WTC11 (cell line): ENCODE measurements around the gene JMJD6. TPM values are rescaled to one million over a fixed set of nuclear protein-coding genes. Genes with fewer than 3 reads are reported as not detected.
A peak's percentile ranks its signal among the peaks of the same experiment; 100 is the strongest.
"Not testable (repeated sequence)": the region's sequence is repeated elsewhere in the genome, so short reads cannot be mapped to it uniquely, and the experiment has no call there.

Experiments used
- ATAC-seq: fragments of 200-7000 bp; cut with Tn5 transposase; 2 replicates; pipeline ENCODE4 v1.10.0; 2021; ENCODE audit warnings: mild to moderate bottlenecking, moderate library complexity
- CTCF ChIA-PET: fragments of 300-600 bp; sonication (Branson Sonifier 250); formaldehyde crosslinking; loops from one replicate; lab custom pipeline; 2021; ENCODE audit warnings: antibody characterized with exemption; lab: Charles Lee
- POLR2A ChIA-PET: fragments of 350-600 bp; sonication (Branson Sonifier 250); formaldehyde crosslinking; loops from one replicate; lab custom pipeline; 2021; ENCODE audit warnings: antibody characterized with exemption; lab: Charles Lee
- DNase-seq: peaks from one replicate; pipeline ENCODE4 v3.0.0; 2021; ENCODE audit warnings: low spot score
- H3K27ac Mint-ChIP-seq: 2 replicates; pipeline ENCODE4 v1.8.0; 2021; ENCODE audit warnings: mixed read lengths
- H3K27me3 Mint-ChIP-seq: 2 replicates; pipeline ENCODE4 v1.8.0; 2021; ENCODE audit warnings: low read depth, mild to moderate bottlenecking, moderate library complexity, mixed read lengths
- H3K36me3 Mint-ChIP-seq: 2 replicates; pipeline ENCODE4 v1.8.0; 2021; ENCODE audit warnings: mixed read lengths
- H3K4me1 Mint-ChIP-seq: 2 replicates; pipeline ENCODE4 v1.8.0; 2022; ENCODE audit warnings: mixed read lengths
- H3K4me3 Mint-ChIP-seq: 2 replicates; pipeline ENCODE4 v1.8.0; 2021; ENCODE audit warnings: mild to moderate bottlenecking, moderate library complexity, mixed read lengths
- H3K9me3 Mint-ChIP-seq: 2 replicates; pipeline ENCODE4 v1.8.0; 2021; ENCODE audit warnings: mixed read lengths
- CTCF ChIP-seq: fragments of 200-600 bp; IDR thresholded peaks from 2 replicates; pipeline ENCODE4 v1.8.0; 2022; ENCODE audit warnings: antibody characterized with exemption
- ESRRA ChIP-seq: sonication (generic); formaldehyde crosslinking; IDR thresholded peaks from 2 replicates; pipeline ENCODE4 v1.8.1; 2022; ENCODE audit warnings: mild to moderate bottlenecking, missing genetic modification reagents, borderline replicate concordance
- GRHL2 ChIP-seq: fragments of 250-450 bp; sonication (Bioruptor Pico); IDR thresholded peaks from 2 replicates; pipeline ENCODE4 v1.8.0; 2022; ENCODE audit warnings: mild to moderate bottlenecking, moderate library complexity; ENCODE audit not compliant: insufficient replicate concordance, severe bottlenecking
- IRF2 ChIP-seq: sonication (generic); formaldehyde crosslinking; IDR thresholded peaks from 2 replicates; pipeline ENCODE4 v1.8.0; 2022; ENCODE audit warnings: low read depth, missing genetic modification reagents, borderline replicate concordance
- JAZF1 ChIP-seq: fragments of 250-450 bp; sonication (Bioruptor Pico); IDR thresholded peaks from 2 replicates; pipeline ENCODE4 v1.9.0; 2021; ENCODE audit warnings: moderate library complexity, mild to moderate bottlenecking, inconsistent platforms
- JUN ChIP-seq: sonication (generic); formaldehyde crosslinking; IDR thresholded peaks from 2 replicates; pipeline ENCODE4 v1.8.0; 2023; ENCODE audit warnings: mild to moderate bottlenecking, missing genetic modification reagents
- MLX ChIP-seq: sonication (generic); formaldehyde crosslinking; IDR thresholded peaks from 2 replicates; pipeline ENCODE4 v1.8.1; 2023; ENCODE audit warnings: mild to moderate bottlenecking, missing genetic modification reagents, moderate library complexity
- MYBL2 ChIP-seq: sonication (generic); formaldehyde crosslinking; IDR thresholded peaks from 2 replicates; pipeline ENCODE4 v1.8.1; 2023; ENCODE audit warnings: mild to moderate bottlenecking, moderate library complexity, missing genetic modification reagents
- STAT6 ChIP-seq: sonication (generic); formaldehyde crosslinking; conservative IDR thresholded peaks from 2 replicates; pipeline ENCODE4 v1.8.1; 2023; ENCODE audit warnings: mild to moderate bottlenecking, low read depth, missing genetic modification reagents, moderate library complexity
- TCF7 ChIP-seq: sonication (generic); formaldehyde crosslinking; IDR thresholded peaks from 2 replicates; pipeline ENCODE4 v1.8.0; 2022; ENCODE audit warnings: mild to moderate bottlenecking, low read depth, missing genetic modification reagents, moderate library complexity
- TEAD1 ChIP-seq: sonication (generic); formaldehyde crosslinking; IDR thresholded peaks from 2 replicates; pipeline ENCODE4 v1.8.0; 2022; ENCODE audit warnings: mild to moderate bottlenecking, missing genetic modification reagents
- ZNF423 ChIP-seq: fragments of 250-450 bp; sonication (Bioruptor Pico); IDR thresholded peaks from 2 replicates; pipeline ENCODE4 v2.1.2; 2022; ENCODE audit warnings: mild to moderate bottlenecking, moderate library complexity
- ZNF671 ChIP-seq: fragments of 250-450 bp; sonication (Bioruptor Pico); IDR thresholded peaks from 2 replicates; pipeline ENCODE4 v1.8.0; 2021; ENCODE audit warnings: mild to moderate bottlenecking
- total RNA-seq: library from RNA; stranded (reverse); gene quantifications from 3 replicates; pipeline ENCODE4 v1.2.3, GENCODE V29; 2021
- TF ChIP-seq, protein P1 (sequence below): sonication (generic); formaldehyde crosslinking; IDR thresholded peaks from 2 replicates; pipeline ENCODE4 v1.8.1; 2023; ENCODE audit warnings: mild to moderate bottlenecking, missing genetic modification reagents
- TF ChIP-seq, protein P2 (sequence below): sonication (generic); formaldehyde crosslinking; IDR thresholded peaks from 2 replicates; pipeline ENCODE4 v1.8.1; 2023; ENCODE audit warnings: mild to moderate bottlenecking, missing genetic modification reagents, moderate library complexity

JMJD6 gene
- total RNA-seq, 1 experiment from 2014 or later, result 21.6 TPM

DNA sequence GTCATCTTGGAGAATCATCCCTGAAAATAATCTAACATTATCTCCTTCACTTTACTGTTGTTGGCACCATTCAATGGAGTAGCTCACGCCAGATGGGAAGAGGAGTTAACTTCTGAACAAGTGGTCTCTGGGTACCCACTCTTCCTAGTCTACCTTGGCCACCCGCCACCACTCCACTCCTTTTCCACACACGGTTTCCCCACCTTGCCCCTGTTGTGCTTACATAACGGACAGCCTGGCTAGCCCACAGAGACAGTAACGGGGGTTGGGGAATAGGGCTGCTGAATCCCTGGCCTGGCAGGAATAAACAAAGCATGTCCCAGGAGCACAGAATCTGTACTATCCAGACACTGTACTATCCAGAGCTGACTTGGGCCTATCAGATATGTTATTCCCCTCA is 12.1 kb downstream of the JMJD6 start:
- CTCF ChIA-PET, result interaction anchor here (1.3 to 2.2 kb wide), 5 partner anchors 12 to 191 kb away, joined by 3 to 13 read pairs (median 11); partner anchors contain the start of genes JMJD6 and METTL23
- peaks cover 8% of the 10 kb centered on the region for H3K27me3 Mint-ChIP-seq
- peaks cover 15% of the 10 kb centered on the region for H3K4me1 Mint-ChIP-seq
- H3K27ac Mint-ChIP-seq, result peak overlapping the region; percentile 27; the same call in 1 of the 2 replicates
- peaks cover 27% of the 10 kb centered on the region for H3K36me3 Mint-ChIP-seq
- no peaks in the 10 kb centered on the region for H3K9me3 Mint-ChIP-seq
- no peak overlapping the region for H3K4me3 Mint-ChIP-seq
- DNase-seq (no peak), ATAC-seq (no peak)
- TF ChIP-seq, protein P1, sequence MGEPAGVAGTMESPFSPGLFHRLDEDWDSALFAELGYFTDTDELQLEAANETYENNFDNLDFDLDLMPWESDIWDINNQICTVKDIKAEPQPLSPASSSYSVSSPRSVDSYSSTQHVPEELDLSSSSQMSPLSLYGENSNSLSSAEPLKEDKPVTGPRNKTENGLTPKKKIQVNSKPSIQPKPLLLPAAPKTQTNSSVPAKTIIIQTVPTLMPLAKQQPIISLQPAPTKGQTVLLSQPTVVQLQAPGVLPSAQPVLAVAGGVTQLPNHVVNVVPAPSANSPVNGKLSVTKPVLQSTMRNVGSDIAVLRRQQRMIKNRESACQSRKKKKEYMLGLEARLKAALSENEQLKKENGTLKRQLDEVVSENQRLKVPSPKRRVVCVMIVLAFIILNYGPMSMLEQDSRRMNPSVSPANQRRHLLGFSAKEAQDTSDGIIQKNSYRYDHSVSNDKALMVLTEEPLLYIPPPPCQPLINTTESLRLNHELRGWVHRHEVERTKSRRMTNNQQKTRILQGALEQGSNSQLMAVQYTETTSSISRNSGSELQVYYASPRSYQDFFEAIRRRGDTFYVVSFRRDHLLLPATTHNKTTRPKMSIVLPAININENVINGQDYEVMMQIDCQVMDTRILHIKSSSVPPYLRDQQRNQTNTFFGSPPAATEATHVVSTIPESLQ (CRISPR knock-in tag), result no peak
- TF ChIP-seq JUN (CRISPR knock-in tag) (no peak), CTCF (no peak), IRF2 (CRISPR knock-in tag) (no peak), ESRRA (CRISPR knock-in tag) (no peak), MYBL2 (CRISPR knock-in tag) (no peak), JAZF1 (CRISPR knock-in tag) (no peak), TEAD1 (CRISPR knock-in tag) (no peak), STAT6 (no peak), GRHL2 (CRISPR knock-in tag) (no peak), TCF7 (CRISPR knock-in tag) (no peak), ZNF423 (no peak)
- POLR2A ChIA-PET, result no interaction called here

- TF ChIP-seq, protein P2, sequence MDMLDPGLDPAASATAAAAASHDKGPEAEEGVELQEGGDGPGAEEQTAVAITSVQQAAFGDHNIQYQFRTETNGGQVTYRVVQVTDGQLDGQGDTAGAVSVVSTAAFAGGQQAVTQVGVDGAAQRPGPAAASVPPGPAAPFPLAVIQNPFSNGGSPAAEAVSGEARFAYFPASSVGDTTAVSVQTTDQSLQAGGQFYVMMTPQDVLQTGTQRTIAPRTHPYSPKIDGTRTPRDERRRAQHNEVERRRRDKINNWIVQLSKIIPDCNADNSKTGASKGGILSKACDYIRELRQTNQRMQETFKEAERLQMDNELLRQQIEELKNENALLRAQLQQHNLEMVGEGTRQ (CRISPR knock-in tag), result no peak
- no peak for TF ChIP-seq ZNF671 (CRISPR knock-in tag)
- no peak for TF ChIP-seq MLX (CRISPR knock-in tag)
- H3K27me3 Mint-ChIP-seq, result peaks cover 13% of the 10 kb centered on the region
- no peaks in the 10 kb centered on the region for H3K9me3 Mint-ChIP-seq
- H3K4me1 Mint-ChIP-seq, result peaks cover 21% of the 10 kb centered on the region
- POLR2A ChIA-PET, result no interaction called here
- peak overlapping the region; percentile 27; the same call in 1 of the 2 replicates for H3K27ac Mint-ChIP-seq
- CTCF ChIA-PET, result interaction anchor here (1.1 to 2.2 kb wide), 6 partner anchors 13 to 191 kb away, joined by 3 to 13 read pairs (median 10); partner anchors contain the start of genes JMJD6 and METTL23
- peaks cover 22% of the 10 kb centered on the region for H3K36me3 Mint-ChIP-seq
- ATAC-seq (no peak), DNase-seq (no peak)
- no peak overlapping the region for H3K4me3 Mint-ChIP-seq
Measured at GRCh38 chr17:76713765-76714164, 12.6 kb downstream of the JMJD6 start.

DNA sequence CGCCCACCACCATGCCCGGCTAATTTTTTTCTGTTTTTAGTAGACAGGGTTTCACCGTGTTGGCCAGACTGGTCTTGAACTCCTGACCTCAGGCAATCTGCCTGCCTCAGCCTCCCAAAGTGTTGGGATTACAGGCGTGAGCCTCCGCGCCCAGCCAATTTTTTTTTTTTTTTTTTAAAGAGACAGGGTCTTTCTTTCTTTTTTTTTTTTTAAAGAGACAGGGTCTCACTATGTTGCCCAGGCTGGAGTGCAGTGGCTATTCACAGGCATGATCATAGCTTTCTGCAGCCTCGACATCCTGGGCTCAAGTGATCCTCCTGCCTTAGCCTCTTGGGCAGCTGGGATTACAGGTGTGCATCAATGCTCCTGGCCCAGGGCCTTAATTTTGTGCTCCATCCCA is 14.1 kb downstream of the JMJD6 start:
- not testable (repeated sequence) for H3K27ac Mint-ChIP-seq, H3K4me3 Mint-ChIP-seq, ATAC-seq, DNase-seq, H3K9me3 Mint-ChIP-seq
- Mint-ChIP-seq H3K4me1 (peaks cover 34% of the 10 kb centered on the region), H3K36me3 (peaks cover 12% of the 10 kb centered on the region), H3K27me3 (peaks cover 15% of the 10 kb centered on the region)
- ChIA-PET CTCF (interaction anchor here (1.9 to 2.2 kb wide), 2 partner anchors 22 to 31 kb away, joined by 8 to 13 read pairs; no protein-coding TSS in a partner anchor), POLR2A (interaction anchor here (0.6 kb wide), 1 partner anchor 13 kb away, joined by 4 read pairs; no protein-coding TSS in a partner anchor)
